GM12891 (cell line): ENCODE data around the gene NANP.

ENCODE experiments used
- POLR2A ChIP-seq: IDR thresholded peaks from 2 replicates; pipeline ENCODE4 v1.6.1; 2011; ENCODE audit warnings: low read depth, low read length, control low read depth
- POLR2AphosphoS5 ChIP-seq: IDR thresholded peaks from 2 replicates; pipeline ENCODE4 v1.6.1; 2011; ENCODE audit warnings: low read depth, low read length, control low read depth

DNA sequence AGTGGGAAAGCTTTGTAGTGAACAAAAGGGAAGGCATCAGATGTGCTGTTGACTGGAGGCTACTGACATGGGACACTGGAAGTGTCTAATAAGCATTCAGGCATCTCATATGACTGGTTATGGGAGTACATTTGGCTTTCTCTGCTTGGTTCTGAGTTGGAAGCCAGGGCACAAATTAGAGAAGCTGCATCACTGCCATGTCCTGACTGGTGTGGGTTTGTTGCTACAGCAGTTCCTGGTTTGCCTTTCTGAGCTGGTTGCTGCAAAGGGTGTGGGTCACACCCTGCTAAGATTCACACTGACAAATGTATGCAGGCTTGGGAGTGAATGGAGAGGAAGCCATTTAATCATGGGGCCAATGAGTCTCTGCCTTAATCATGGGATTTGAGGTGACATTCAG, 36.2 kb upstream of the NANP start:
- no peak for TF ChIP-seq POLR2AphosphoS5
- no peak for TF ChIP-seq POLR2A
